Neural progenitor cell (in vitro differentiated cells): ENCODE data around the gene FLT3LG.

ENCODE experiments used
- CTCF ChIP-seq: fragments of 200-600 bp; sonication (generic); IDR thresholded peaks from 2 replicates; pipeline ENCODE4 v1.5.1; 2017; ENCODE audit warnings: antibody characterized with exemption, mild to moderate bottlenecking
- EZH2 ChIP-seq: fragments of 200-600 bp; sonication (generic); IDR thresholded peaks from 2 replicates; pipeline ENCODE4 v1.6.1; 2017; ENCODE audit warnings: antibody characterized with exemption, mild to moderate bottlenecking, moderate library complexity

DNA sequence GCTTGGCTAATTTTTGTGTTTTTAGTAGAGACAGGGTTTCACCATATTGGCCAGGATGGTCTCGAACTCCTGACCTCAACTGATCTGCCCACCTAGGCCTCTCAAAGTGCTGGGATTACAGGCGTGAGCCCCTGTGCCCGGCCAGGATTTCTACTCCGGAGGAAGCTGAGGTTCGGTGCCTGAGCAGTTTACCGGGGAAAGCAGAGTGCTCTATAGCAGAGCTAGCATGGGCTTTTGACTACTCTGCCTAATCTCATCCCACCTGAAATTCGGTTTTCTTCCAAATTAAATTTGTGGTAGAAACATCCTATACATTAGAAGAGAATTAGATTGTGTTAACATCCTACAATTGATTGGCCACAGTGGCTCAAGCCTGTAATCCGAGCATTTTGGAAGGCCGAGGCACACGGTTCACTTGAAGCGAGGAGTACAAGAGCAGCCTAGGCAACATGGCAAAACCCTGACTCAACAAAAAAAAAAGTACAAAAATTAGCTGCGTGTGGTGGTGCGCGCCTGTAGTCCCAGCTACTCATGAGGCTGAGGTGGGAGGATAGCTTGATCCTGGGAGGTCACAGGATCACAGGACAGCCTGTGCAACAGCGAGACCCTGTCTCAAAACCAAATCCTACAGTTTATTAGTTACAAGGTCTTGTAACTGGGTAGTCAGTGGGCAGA lies 15.0 kb downstream of the FLT3LG start:
- no peak for TF ChIP-seq CTCF
- TF ChIP-seq EZH2 = no peak
